GM19351 (cell line): ENCODE data around the gene DIP2B.
"Not testable (repeated sequence)": the region's sequence is repeated elsewhere in the genome, so short reads cannot be mapped to it uniquely, and the experiment has no call there.

Experiments used
- ATAC-seq: cut with Tn5 transposase; IDR thresholded peaks from one replicate; pipeline ENCODE4 v1.9.1; 2021; ENCODE audit warnings: mild to moderate bottlenecking, moderate library complexity; ENCODE audit not compliant: unreplicated experiment

DIP2B gene

DNA sequence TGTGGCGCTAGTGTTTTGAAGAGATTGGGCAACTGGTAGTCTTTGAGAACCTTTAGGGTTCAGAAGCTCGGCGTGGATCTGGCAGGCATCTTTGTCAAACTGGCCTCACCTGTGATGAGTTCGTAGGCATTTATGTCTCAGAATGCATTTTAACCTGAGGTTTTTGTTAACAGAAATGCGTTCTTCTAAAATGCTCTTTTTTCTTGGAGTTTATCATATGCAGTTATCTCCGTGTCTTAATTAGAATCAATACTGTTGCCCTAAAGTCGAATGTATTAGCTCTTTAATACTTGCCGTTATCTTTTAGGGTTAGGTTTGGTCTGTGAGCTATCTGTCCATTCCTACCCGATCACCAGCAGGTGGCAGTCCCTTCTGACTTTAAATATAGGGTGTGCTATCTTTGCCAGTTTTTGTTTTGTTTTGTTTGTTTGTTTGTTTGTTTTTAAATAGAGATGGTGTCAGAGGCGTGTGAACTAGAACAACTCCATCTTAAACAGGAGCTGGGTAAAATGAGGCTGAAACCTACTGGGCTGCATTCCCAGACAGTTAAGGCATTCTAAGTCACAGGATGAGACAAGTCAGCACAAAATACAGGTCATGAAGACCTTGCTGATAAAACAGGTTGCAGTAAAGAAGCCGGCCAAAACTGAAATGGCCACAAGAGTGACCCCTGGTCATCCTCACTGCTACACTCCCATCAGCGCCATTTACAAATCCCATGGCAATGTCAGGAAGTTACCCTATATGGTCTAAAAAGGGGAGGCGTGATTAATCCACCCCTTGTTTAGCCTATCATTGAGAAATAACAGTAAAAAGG is 260.5 kb downstream of the DIP2B start:
- peak; percentile 39 for ATAC-seq

DNA sequence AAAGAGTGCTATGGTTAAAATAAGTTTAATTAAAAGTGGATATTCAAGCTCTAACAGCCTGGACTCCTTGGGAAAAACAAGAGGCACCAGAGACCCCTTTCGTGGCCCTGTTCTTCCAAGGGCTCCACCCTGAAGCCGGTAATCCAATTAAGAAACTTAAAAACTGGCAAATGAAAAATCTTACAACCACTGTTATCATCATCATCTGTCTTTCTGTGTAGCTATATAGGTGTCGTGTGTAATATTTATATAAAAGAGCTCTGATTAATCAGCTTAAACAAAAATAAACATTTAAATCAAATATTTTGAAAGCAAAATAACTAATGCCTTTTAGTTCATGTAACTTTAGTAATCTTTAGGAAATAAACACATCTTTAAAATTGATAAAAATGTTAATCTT is 263.6 kb downstream of the DIP2B start:
- ATAC-seq: no peak

DNA sequence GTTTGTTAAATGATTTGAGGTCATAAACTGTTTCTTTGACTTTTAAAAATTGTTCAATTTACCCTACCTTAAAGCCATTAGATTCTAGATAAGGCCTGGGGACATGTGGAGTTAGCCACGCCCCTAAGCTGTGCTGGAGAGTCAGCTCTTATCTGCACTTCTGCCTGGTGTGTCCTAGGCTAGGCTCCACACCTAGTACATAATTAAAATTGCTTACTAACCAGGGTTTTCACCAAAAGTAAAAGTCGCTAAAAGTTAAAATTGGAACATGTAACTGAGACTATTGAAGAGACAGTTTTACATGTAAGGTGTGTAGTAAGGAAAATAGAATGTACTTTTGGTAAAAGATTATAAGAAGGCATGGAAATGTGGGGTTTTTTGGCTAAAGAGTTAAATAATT is 264.0 kb downstream of the DIP2B start:
- not testable (repeated sequence) for ATAC-seq

DNA sequence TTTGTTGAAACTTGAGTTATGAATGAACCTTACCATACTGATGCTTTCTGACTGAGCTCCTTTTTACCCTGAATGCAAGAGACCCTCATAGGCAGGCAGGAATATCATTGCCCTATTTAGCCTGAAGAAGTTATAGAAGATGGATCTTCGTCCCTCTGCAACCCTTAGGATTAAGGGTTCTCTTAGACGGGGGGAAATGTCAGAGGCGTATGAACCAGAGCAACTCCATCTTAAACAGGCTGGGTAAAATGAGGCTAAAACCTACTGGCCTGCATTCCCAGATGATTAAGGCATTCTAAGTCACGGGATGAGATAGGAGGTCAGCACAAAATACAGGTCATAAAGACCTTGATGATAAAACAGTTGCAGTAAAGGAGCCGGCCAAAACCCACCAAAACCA is 266.6 kb downstream of the DIP2B start:
- no peak for ATAC-seq

DNA sequence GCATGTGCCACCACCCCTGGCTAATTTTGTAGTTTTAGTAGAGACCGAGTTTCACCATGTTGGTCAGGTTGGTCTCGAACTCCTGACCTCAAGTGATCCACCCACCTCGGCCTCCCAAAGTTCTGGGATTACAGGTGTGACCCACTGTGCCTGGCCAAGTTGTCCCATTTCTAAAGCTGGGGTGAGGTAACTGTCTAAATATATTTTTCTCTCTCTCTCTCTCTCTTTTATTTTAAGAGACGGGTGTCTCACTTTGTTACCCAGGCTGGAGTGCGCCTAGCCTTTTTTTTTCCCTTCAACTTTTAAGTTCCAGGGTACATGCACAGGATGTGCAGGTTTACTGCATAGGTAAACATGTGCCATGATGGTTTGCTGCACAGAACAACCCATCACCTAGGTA is 267.7 kb downstream of the DIP2B start:
- ATAC-seq: no peak

DNA sequence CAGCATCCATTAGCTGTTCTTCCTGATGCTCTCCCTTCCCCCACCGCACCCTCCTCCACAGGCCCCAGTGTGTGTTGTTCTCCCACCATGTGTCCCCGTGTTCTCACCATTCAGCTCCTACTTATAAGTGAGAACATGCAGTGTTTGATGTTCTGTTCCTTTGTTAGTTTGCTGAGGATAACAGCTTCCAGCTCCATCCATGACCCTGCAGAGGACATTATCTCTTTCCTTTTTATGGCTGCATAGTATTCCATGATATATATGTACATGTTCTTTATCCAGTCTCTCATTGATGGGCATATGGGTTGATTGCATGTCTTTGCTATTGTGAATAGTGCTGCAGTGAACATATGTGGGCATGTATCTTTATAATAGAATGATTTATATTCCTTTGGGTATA is 268.1 kb downstream of the DIP2B start:
- no peak for ATAC-seq

DNA sequence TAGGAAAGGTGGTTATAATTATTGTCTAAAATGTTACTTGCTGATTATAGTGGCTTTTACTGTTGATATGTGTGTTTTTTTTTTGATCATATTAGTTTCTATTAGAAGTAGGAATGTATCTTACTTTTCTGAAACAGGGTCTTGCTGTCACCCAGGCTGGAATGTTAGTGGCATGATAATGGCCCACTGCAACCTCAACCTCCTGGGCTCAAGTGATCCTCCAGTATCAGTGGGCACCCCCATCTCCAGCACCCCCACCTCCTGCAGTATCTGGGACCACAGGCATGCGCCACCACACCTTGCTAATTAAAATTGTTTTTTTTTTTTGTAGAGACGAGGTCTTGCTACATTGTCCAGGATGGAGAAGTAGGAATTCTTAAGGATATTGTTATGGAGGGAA is 270.5 kb downstream of the DIP2B start:
- ATAC-seq: no peak

DNA sequence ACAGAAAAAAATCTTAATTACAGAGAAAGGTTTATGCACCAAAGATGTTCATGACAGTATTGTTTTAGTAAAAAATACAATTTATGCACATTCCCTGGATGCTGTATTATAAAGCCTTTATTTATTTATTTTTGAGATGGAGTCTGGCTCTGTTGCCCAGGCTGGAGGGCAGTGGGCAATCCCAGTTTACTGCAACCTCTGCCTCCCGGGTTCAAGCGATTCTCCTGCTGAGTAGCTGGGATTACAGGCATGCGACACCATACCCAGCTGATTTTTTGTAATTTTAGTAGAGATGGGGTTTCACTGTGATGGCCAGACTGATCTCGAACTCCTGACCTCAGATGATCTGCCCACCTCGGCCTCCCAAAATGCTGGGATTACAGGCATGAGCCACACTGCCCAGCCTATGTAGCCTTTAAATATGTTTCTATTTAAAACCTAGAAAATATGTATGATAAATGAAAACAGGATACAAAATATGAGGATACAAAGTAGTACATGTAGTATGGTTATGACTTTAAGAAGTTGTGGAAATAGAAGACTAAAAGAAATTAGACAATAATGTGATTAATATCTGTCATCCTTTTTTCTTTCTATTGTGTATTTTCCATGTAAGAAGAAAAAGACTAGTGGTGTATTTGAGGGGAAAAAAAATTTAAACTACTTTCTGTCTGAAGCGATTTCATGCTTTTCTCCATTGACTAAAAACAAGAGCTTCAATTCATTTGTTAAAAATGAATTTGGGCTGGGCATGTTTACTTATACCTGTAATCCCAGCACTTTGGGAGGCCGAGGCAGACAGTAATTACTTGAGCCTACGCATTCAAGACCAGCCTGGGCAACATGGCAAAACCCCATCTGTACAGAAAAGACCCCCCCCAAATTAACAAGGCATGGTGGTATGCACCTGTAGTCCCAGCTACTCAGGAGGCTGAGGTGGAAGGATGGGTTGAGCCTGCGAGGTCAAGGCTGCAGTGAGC is 272.3 kb downstream of the DIP2B start:
- no peak for ATAC-seq

DNA sequence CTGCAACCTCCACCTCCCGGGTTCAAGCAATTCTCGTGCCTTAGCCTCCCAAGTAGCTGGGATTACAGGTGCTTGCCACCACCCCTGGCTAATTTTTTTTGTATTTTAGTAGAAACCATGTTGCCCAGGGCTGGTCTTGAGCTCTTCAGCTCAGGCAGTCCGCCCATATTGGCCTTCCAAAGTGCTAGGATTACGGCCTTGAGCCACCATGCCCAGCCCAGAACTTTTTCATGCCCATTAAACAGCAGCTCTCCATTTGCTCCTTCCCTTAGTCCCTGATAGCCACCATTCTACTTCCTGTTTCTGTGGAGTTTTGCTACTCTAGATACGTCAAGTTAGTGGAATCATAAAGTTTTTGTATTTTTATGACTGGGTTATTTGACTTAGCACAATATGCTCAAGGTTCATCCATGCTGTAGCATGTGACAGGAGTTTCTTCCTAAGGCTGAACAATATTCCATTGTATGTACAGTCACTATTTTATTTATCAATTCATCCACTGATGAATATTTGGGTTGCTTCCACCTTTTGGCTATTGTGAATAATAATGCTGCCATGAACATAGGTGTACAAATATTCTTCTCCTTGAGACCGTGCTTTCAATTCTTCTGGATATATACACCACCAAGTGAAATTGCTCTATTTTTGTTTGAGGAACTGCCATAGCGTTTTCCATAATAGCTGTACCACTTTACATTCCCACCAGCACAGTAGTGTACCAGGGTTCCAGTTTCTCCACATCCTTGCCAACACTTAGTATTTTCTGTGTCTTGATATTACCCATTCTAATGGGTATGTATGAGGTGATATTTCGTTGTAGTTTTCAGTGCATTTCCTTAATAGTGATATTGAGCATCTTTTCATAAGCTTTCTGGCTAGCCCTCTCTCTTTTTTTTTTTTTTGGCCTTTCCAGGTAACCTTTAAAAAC is 274.1 kb downstream of the DIP2B start:
- ATAC-seq: no peak

DNA sequence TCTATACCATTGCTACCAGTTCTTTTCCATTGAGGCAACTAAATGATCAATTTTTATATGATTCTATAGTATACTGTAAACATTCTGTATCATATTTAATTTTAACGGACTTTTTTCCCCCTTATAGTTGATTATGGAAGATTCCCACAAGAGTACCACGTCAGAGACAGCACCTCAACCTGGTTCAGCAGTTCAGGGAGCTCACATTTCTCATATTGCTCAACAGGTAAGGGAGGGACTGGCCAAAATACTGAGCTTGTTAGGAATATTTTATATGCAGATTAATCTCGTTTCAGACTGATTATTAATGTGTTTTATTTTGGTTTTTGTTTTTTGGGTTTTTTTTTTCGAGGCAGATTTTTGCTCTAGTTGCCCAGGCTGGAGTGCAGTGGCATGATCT is 275.2 kb downstream of the DIP2B start:
- no peak for ATAC-seq

DNA sequence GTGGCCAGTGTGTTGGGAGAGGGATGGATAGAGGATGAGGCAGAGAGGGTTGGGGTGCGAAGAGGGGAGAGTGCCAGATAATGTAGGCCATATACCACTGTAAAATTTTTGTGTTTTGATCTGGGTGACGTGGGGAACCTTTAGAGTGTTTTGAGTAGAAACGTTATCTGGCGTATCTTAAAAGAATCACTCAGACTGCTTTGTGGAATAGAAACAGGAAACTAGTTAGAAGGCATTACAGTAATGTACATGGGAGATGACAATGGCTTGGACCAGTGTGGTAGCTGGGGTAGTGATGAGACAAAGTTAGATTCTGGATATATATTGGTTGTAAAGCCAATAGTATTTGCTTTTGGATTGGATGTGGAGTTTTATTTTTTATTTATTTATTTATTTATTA is 279.7 kb downstream of the DIP2B start:
- no peak for ATAC-seq

DNA sequence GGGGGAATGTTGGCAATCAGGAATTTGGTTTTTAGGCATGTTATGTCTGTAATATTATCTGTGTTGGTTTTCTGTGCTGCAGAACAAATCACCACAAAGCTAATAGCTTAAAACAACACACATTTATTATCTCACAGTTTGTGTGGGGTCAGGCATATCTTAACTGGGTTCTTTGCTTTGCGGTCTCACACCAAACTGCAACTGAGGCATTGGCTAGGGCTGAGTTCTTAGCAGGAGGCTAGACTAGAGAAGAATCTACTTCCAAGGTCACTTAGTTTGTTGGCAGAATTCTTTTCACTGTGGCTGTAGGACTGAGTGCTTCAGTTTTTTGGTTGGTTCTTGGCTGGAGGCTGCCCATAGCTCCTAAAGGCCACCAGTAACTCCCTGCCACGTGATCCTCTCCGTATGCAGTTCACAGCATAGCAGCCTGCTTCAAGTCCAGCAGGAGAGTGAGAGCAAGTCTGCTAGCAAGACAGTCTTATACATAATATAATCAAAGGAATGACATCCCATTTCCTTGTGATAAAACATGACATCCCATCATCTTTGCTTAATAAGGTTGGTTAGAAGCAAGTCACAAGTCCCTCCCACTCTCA is 280.7 kb downstream of the DIP2B start:
- ATAC-seq: no peak

DNA sequence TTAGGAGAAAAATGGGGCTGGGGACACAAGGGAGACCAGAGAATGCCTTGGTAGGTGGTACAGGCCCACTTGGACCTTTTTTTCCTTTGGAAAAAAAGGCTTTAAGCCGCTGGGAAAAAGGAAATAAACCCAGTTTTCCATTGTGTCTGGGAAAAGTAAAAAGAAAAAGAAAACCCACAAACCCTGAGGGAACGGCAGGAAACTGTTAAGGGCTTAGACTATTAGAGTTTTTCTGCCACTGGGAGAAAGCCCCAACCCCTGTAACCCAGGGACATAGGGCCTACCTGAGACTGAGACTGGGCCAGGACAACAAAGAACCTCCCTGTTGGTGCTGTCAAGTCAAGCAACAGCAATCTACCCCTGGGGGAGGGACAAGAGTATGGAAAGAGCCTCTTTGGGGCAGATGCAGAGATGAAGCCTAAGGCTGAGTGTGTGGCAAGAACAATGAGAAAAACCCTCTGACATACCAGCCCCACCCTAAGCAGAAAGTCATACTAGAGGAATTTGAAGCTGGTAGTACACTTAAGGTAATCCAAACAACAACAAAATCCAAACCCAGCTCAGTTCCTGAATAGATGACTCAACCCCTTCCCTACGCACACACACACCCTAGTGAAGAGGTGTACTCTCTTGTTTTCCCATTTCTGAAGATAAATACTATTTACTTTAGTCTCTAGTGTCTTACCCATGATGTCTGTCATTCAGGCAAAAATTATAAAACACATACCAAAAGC is 281.9 kb downstream of the DIP2B start:
- ATAC-seq: no peak

DNA sequence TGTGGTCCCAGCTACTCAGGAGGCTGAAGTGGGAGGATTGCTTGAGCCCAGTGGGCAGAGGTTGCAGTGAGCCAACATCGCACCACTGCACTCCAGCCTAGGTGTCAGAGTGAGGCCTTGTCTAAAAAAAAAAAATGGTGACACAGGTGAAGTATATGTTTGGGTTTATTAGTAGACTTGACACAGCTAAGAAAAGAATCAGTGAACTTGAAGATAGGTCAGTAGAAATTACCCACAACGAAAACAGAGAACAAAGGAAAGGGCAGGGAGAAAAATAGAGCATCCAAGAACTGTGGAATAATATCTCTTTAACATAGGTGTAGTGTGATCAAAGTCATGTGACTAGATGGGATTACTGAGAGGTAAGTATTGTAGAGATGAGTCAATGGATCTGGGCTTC is 282.8 kb downstream of the DIP2B start:
- ATAC-seq: no peak

DNA sequence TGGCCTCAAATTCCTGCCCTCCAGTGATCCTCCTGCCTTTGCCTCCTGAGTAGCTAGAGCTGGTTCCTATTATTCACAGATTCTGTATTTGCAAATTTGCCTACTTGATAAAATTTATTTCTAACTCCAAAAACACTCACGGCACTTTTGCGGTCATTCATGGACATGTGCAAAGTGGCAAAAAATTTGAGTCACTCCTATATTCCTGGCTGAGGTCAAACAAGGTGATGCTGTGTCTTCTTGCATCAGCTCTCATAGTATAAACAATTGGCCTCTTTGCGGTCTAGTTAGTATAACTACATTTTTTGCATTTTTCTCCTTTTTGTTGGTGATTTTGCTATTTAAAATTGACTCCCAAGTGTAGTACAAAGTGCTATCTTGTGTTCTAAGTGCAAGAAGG is 283.8 kb downstream of the DIP2B start:
- ATAC-seq: no peak

DNA sequence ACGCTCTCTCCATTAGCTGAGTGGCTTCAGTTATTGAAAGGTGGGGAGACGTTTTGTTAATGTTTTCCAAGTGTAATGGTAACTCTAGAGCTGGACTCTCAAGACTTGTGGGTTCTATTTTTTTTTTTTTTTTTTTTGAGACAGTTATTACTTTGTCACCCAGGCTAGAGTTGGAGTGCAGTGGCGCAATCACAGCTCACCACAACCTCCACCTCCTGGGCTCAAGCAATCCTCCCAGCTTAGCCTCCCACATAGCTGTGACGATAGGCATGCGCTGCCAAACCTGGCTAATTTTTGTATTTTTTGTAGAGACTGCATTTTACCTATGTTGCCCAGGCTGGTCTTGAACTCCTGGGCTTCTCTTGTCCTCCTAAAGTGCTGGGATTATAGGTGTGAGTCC is 285.3 kb downstream of the DIP2B start:
- ATAC-seq: no peak
